Fibroblast of skin of left quadriceps (primary cell): ENCODE results near the gene RRP1.
"Not testable (repeated sequence)": the region's sequence is repeated elsewhere in the genome, so short reads cannot be mapped to it uniquely, and the experiment has no call there.

Experiments
- DNase-seq, 2 experiments: peaks; one replicate each; pipeline ENCODE4 v3.0.0-alpha.2; 2013; ENCODE audit warnings: low read depth in 2 of 2

Gene RRP1

DNA sequence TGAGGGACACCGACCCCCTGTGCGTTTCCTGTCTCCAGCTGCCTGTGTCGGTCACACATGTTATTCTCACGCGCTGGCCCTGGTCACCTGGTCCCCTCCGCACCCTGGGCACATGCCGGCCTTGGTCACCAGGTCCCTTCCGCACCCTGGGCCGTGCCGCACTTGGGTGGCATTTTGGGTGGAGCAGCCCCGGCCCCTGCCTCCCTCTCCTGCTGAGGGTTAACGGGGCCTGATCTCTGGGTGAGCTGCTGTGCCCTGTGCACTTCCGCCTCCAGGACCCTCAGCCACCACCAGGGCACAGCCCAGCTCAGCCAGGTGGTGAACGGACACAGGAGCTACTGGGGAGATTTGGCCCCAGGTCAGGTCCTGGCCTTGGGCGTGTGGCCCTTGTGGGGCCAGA, 26.6 kb downstream of the RRP1 start:
- no peak for DNase-seq

DNA sequence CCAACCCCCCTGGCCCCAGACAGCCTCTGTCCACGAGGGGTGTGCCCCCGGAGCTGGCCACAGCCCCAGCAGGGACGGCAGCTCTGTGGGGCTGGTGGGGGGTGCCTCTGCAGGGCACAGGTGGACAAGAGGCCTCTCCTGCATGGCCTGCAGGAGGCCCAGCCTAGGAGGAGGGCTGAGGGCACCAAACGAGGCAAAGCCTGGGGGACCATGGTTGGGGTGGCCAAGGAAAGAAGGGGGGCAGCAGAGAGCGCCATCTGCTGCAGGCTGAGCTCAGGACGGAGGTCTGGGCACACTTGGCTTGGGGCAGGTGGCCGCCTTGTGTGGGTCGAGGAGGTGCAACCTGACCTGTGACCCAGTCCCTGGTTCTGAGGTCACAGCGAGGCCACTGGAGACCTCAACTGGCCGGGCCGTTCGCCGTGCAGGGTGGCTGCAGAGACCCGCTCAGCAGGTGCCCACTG, 27.3 kb downstream of the RRP1 start:
- no peak for DNase-seq

DNA sequence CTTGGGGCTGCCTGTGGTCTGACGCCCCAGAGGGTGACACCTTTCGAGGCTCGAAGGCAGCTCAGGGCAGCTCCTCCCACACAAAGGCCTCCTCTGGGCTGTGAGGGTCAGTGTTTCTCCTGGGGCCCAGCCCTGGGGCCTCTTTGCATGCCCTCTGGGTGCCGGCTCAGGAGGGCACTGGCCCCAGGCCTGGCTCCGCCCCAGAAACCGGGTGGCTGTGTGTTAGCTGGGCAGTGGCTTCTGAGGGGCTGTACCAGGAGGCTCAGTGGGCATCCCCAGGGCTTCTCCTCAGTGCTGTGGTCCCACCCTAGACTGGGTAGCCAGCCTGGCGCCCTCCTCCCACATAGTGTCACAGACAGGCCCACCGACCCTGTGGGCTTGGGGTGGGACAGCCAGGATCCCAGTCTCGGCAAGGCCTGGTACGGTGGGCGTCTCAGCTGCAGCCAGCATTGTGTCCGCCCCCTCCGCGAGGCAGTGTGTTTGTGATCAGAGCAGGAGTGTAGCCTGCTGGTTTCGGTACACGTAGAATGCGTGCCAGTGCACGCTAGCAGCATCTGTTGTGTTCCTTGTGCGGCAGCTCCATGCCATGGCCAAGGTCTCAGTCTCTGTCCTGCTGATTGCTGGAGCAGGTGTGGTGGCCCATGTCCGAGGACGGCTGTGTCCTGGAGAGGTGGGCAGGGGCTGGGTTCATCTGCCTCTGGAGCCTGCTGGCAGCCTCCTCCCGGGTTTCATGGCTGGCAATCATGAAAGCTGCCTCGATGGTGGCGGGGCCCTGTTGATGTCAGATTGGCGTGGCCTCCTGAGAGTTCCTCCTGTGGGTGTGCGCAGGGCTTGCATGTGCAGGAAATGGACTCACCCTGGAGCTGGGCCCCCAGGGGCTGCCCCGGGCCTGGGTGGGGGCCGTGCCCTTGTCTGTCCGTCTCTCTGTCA, 28.0 kb downstream of the RRP1 start:
- DNase-seq: no peak

DNA sequence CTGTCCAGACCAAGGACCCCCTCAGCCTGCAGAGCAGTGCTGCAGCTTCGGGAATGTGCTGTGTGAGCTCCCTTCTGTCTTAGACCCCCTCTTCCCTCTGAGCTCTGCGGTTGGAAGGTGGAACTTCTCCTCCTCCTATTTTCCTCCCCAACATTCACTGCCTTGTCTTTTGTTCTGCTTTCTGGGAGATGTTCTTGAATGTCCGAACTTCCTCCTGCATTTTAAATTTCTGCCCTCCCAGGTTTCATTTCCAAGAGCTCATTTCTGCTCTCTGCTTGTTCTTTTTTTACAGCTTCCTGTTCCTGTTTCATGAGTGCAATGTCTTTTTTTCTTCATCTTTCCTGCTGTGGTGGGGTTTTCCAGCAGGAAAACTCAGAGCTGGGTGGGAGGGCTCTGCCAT, 29.3 kb downstream of the RRP1 start:
- no peak for DNase-seq

DNA sequence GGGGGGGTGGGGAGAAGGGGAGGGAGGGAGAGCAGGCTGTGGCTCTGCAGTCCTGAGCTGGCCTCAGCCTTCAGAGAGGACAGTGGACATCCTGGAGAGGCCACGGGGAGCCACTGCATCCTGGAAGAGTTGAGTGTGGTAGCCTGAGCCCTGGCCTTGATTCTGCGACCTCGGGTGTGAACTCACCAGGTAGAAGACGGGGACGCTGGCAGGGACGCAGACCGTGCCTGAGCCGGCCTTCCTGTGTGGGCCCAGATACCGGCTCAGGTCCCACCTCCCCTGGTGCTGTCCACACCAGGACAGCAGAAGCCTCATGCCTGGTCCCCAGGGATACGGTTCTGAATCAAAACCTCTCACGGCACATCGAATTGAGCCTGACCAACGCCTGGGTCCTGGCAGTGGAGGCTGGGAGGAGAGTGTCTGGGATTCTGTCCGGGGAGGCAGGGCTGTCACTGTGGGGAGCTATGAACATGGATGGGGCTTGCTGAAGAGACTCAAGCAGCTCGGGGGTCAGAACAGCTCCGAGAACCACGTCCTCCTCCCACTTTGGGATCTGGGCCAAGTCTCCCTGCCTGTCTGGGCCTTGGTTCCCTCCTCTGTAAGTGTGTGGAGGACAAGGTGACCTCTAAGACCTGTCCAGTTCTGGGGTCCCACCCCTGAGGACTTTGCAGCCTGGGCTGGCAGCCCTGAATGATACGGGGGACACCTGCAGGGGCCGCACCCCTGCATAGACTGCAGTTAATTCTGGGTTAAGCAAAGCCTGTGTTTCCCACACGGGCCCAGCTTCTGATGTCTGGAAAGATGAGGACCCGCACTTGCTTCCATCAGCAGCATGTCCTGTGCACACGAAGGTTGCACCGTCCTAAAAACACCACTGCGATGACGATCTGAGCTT, 30.4 kb downstream of the RRP1 start:
- DNase-seq: no peak

DNA sequence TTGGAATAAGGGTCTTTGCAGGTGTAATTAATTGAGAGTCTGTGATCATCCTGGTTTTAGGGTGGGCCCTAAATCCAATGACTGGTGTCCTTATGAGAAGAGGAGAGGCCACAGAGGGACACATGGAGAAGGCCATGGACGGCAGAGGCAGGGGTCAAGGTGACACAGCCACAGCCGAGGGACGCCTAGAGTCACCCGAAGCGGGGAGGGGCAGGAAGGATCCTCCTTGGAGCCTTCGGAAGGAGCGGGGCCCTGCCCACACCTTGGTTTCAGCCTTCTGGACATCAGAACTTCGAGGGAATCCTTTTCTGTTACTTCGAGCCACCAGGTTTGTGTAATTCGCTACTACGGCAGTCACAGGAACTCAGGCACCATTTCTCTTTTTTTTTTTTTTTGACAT, 31.1 kb downstream of the RRP1 start:
- DNase-seq: no peak

DNA sequence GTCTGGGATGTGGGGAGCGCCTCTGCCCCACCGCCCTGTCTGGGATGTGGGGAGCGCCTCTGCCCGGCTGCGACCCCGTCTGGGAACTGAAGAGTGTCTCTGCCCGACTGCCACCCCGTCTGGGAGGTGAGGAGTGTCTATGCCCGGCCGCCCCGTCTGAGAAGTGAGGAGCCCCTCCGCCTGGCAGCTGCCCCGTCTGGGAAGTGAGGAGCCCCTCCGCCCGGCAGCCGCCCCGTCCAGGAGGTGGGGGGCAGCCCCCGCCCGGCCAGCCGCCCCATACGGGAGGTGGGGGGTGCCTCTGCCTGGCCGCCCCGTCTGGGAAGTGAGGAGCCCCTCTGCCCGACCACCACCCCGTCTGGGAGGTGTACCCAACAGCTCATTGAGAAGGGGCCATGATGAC, 32.8 kb downstream of the RRP1 start:
- not testable (repeated sequence) for DNase-seq

DNA sequence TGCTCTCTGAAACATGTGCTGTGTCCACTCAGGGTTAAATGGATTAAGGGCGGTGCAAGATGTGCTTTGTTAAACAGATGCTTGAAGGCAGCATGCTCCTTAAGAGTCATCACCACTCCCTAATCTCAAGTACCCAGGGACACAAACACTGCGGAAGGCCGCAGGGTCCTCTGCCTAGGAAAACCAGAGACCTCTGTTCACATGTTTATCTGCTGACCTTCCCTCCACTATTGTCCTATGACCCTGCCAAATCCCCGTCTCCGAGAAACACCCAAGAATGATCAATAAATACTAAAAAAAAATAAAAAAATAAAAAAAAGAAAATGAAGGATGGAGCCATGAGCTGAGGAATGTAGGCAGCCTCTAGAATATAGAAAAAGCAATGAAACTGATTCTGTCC, 33.4 kb downstream of the RRP1 start:
- not testable (repeated sequence) for DNase-seq

DNA sequence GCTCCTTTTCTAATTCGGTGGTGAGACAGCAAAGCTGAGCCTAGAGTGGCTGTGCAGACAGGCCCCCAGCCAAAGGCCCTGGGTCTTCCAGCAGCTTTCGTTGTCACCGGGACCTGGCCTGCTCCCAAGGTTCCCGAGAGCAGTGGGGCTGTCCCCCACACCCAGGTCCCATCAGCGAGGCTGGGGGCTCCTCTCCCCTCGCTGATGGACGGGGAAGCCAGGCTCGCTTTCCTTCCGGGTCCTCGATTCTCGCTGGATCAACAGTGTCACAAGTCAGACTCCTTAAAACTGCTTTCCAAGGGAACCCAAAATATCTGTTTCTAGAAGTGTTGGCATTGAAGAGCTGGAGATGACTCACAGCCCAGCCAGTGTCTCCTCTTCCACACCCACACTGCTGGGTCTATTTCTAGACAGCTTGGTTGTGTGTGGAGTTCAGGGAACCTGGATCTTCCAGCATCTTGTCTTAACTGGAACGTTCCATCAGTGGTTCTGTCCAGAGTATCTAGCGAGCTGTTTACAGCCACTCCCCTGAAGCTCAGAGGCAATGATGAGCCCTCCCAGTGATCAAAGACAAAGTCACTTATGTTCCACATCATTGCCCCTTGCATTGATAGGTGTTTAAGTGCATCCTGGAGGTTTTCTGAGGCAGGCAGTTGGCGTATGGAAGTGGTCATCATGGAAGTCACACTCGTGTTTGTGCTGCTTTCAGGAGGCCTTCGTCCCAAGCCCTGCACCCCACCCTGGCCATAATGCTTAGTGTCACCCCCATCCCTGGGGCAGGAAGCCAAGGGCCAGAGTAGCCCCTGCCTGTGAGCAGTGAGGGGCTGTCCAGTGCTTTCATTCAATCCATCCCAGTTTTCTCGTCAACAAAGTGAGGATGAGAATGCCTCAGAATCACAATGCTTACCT, 35.2 kb downstream of the RRP1 start:
- peak; percentile 4 to 8 for DNase-seq

DNA sequence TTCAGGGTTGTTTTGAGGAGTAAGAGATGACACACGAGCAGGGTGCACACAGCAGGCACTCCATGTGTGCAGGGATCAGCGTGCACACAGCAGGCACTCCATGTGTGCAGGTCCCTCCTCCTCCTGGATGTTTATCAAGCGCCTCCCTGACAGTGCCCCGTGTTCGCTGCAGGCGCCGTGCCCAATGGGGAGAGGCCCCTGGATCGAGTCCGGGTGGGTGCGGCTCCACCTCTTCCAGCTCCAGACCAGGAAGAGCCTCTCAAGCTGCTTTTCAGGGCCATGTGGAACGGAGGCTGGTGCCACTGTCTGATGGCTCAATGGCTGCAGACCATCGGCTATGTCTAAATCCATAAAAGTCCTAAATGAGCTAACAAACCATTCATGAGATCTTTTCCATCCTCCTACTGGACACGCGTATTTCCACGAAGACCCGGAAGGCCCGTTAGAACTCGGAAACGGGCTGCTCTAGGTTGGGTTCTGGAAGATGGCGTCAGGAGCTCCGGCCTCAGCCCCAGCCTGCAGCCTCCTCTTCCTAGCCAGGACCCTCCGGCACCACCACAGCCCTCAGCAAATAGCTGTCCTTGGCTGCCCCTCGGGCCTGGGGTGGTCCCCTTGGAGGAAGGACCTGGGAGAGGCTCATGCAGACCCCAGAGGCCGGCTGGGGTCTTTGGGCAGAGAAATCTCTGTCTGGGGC, 36.0 kb downstream of the RRP1 start:
- DNase-seq: no peak

DNA sequence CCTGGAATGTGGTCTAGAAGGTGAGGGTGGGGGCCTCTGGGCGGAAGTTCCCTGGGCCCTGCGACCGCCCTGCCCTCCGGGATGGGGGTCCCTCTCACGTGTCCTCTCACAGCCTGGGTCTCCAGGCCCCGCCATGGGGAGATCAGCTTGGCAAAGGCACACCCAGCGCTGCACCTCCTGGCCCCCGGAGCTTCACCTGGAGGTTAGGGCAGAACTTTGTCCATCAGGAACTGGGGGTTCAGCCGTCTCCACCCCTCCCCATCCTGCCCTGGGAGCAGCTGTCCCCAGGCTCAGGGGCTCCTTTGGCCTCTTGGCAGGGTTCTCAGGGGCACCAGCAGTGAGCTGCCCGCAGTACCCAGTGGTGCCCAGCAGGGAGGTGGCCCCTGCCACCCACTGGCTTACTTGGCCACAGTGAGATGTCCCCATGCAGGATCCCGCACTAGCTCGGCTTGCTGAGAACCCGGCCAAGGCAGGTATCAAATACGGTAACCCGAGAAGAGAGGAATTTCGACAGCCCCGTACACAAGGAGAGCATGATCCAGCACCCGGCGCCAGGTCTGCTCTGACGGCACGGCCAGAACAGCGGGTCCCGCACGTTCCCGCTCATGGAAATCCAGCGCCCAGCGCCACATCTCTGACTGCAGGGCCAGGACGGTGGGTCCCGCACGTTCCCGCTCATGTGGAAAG, 36.7 kb downstream of the RRP1 start:
- no peak for DNase-seq

DNA sequence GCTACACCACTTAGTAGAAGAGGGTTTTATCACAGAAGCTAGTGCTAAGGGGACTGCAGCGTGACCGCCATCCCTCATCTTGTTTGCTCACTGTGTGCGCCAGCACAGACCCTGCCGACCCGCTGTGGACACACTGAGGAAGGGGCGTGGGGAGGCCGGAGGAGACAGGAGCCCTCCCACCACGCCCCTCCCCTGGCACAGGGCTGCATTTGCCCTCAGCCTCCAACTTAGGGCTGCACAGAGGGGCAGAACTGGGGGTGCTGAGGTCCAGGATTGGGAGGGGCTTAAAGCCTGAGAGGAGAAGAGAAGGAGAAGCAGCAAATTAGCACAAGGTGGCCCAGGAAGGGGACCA, 37.2 kb downstream of the RRP1 start:
- no peak for DNase-seq

DNA sequence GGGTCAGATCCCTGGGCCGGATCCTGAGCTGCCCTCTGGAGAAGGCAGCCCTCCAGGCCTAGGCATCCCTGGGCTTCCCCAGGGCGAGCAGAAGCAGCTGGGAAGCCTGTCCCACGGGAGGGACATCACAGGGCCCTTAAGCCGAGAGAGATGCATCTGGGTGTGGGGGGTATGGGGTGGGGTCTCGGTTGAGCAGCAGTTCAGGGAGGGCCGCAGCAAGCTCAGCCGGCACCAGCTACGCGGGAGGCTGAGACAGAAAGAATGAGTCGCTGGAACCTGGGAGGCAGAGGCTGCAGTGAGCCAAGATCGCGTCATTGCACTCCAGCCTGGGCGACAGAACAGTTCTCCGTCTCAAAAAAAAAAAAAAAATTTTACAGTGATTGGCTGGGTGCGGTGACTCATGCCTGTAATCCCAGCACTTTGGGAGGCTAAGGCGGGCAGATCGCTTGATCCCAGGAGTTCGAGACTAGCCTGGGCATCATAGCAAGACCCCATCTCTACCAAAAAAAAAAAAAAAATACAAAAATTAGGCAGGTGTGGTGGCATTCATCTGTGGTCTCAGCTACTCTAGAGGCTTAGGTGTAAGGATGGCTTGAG, 37.7 kb downstream of the RRP1 start:
- peak; percentile 8 to 14 for DNase-seq

DNA sequence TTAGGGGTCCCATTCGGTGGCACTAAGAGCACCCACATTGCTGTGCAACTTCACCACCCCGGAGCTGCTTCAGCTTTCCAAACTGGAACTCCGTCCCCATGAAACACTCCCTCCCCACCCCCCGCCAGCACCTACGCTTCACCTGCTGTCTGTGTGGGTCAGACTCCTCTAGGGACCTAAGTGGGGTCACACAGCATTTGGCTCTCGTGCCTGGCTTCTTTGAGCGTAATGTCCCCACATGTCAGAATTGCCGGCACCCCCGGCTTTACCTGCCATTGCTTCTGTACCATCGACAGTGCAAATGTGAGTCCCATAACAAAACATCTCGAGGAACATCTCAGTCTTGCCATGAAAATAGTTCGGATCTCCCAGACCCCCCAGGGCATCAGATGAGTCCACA, 39.8 kb downstream of the RRP1 start:
- DNase-seq: no peak

DNA sequence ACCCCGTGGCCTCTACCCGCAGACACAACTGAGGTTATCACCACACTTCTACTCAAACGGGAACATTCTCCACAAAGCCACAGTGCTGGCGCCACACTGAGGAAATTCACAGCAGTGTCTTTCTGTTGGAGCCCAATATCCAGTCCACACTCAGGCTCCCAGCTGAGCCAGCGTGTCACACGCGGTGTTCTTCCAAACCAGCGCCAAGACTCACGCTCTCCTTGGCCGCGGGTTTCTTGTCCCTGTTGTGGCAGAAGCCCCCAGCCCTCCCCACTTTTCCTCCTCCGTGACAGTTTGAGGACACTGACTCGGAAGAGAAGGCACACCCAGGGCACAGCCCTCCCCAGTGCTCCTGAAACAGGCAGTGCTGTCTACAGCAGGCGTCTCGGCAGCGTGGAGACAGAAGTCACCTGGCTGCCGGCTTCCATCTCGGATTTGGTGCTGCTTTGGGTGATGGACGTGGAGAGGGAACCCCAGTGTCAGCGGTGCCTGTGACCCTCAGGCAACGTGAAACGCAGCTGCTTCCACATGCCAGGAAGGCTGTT, 40.3 kb downstream of the RRP1 start:
- DNase-seq: no peak

DNA sequence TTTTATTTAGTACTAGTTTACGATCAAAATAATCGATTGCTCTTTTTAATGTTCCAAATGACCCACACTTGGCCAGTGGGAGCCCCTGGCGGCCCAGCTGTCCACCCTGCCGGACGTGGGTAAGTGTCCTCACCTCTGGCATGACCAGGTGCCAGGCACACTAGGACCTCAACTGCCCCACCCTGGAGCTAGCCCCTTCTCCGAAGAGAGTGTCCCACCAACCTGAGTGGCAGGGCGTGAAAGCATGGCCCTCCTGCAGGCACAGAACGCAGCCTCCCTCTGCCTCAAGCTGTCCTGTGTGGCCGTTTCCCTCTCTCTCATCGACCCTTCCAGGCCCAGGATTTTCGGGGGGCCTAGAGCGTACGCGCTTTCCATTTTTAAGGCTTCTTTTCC, 42.8 kb downstream of the RRP1 start:
- DNase-seq: no peak

DNA sequence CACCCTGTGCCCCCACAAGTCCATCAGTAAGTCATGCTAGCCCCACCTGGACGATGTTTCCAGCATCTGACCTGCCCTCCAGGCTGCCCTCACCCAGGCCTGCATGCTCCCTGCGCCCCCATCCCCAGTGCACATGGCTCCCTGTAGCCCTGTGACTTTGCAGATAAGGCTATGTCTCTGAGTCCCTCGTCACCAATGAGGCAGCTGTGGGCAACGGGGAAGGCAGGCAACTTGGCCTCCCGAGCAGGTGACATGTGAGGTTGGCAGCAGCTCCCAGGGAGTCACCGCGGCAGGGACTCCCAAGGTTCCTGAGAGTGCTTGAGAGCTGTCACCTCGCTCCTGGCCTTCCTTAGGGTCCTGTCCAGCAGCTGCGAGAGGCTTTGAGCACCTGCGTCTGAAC, 43.3 kb downstream of the RRP1 start:
- no peak for DNase-seq

DNA sequence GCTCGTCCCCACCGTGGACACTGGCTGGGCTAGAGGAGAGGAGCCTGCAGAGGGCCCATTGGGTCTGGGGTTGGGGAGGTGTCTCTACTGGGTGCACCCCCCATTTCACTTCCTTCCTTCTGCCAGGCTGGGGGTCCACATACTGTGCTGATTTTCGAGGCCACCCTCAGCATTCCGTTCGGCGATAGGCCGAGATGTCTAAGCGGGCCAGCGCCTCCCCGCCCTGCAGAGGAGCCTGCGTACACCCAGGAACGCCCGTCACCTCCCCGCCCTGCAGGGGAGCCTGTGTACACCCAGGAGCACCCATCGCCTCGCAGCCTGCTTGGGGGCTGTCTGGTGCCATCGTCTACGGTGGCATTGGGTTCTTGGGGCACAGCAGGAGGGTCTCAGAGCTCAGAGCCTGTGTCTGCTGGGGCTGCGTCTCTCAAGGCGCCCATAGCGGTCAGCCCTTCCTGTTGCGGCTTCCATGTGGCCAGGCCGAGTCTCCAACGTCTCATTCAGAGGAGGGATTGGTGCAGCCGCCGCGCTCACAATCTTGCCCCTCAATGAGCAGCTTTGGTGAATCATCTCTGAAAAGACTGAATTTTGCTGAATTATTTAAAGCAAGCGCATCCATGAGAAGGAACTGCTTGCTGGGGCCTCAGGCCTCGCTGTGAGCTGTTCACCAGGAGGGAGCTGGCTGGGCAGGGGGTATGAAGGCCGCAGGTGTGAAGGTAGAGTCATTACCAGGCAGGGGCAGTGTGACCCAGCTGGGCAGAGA, 44.9 kb downstream of the RRP1 start:
- DNase-seq: no peak

DNA sequence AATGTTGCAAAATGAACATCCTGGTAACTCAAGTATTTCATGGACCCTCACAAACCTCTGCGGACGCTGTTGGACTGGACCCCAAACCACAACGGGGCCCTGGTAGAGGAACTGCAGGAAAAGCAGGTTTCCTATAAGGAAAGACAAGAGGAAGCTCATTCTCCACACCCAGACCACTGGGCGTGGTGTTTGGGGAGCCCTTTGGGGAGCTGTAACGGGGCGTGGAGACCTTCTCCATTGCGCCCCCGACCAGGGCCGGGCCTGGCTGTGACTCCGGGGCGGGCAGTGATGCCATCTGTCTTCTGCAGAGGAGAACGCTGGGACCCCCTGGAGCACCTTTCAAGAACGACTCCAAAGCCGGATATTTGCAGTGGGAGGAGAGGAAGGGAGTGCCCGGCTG, 45.7 kb downstream of the RRP1 start:
- no peak for DNase-seq
